ENCODE results near the gene SLC9A7.

The SLC9A7 gene

GRCh38 chrX:46647251-46647650 is 111.7 kb downstream of the SLC9A7 start:
- peak; percentile 47 for DNase-seq (ENCODE audit: low spot score)

- DNase-seq (ENCODE audit: low spot score) = no peak
These were observed 113.3 kb downstream of the SLC9A7 start for GRCh38 chrX:46645614-46646013.

GRCh38 chrX:46643636-46644035 is 115.3 kb downstream of the SLC9A7 start:
- DNase-seq (ENCODE audit: low spot score) = no peak

- peak; percentile 13 for DNase-seq (ENCODE audit: low spot score)
These were observed 116.8 kb downstream of the SLC9A7 start for GRCh38 chrX:46642145-46642544.

- DNase-seq (ENCODE audit: low spot score) = no peak
These were observed 121.0 kb downstream of the SLC9A7 start for GRCh38 chrX:46637938-46638337.

GRCh38 chrX:46636223-46636622 is 122.7 kb downstream of the SLC9A7 start:
- no peak for DNase-seq (ENCODE audit: low spot score)

- DNase-seq (ENCODE audit: low spot score) = no peak
These were observed 123.7 kb downstream of the SLC9A7 start for GRCh38 chrX:46635186-46635585.

- no peak for DNase-seq (ENCODE audit: low spot score)
These were observed 124.3 kb downstream of the SLC9A7 start for GRCh38 chrX:46634577-46634976.

- DNase-seq (ENCODE audit: low spot score) = peak; percentile 9
These were observed 128.8 kb downstream of the SLC9A7 start for GRCh38 chrX:46630141-46630540.

GRCh38 chrX:46628460-46629371 is 130.2 kb downstream of the SLC9A7 start:
- peak; percentile 34 for DNase-seq (ENCODE audit: low spot score)

- DNase-seq (ENCODE audit: low spot score) = no peak
These were observed 131.1 kb downstream of the SLC9A7 start for GRCh38 chrX:46627711-46628419.

GRCh38 chrX:46627062-46627461 is 131.9 kb downstream of the SLC9A7 start:
- DNase-seq (ENCODE audit: low spot score) = no peak

GRCh38 chrX:46626566-46626965 is 132.4 kb downstream of the SLC9A7 start:
- DNase-seq (ENCODE audit: low spot score) = no peak

- DNase-seq (ENCODE audit: low spot score) = no peak
These were observed 134.7 kb downstream of the SLC9A7 start for GRCh38 chrX:46624090-46624786.

- DNase-seq (ENCODE audit: low spot score) = no peak
These were observed 137.3 kb downstream of the SLC9A7 start for GRCh38 chrX:46621572-46621971.

GRCh38 chrX:46620505-46620904 is 138.4 kb downstream of the SLC9A7 start:
- no peak for DNase-seq (ENCODE audit: low spot score)

- no peak for DNase-seq (ENCODE audit: low spot score)
These were observed 140.0 kb downstream of the SLC9A7 start for GRCh38 chrX:46618947-46619346.

GRCh38 chrX:46617906-46618305 is 141.0 kb downstream of the SLC9A7 start:
- no peak for DNase-seq (ENCODE audit: low spot score)

GRCh38 chrX:46611658-46612362 is 147.1 kb downstream of the SLC9A7 start:
- no peak for DNase-seq (ENCODE audit: low spot score)

GRCh38 chrX:46610070-46610658 is 148.8 kb downstream of the SLC9A7 start:
- no peak for DNase-seq (ENCODE audit: low spot score)

GRCh38 chrX:46607916-46608315 is 151.0 kb downstream of the SLC9A7 start:
- DNase-seq (ENCODE audit: low spot score) = no peak

All from AG20443 (cell line).